Adipocyte (in vitro differentiated cells): Measurements from ENCODE around the gene FILIP1L.

ENCODE experiments used
- DNase-seq: peaks from one replicate; pipeline ENCODE4 v3.0.0-alpha.2; 2015; ENCODE audit warnings: low read depth
- H3K27me3 ChIP-seq: replicated peaks from 2 replicates; pipeline ENCODE4 v1.7.0; 2013; ENCODE audit warnings: mild to moderate bottlenecking, low read length, moderate library complexity; ENCODE audit not compliant: control insufficient read depth, insufficient read depth
- H3K36me3 ChIP-seq: 2 replicates; pipeline ENCODE4 v1.7.0; 2013; ENCODE audit warnings: low read length, mild to moderate bottlenecking, moderate library complexity; ENCODE audit not compliant: control insufficient read depth, insufficient read depth, severe bottlenecking
- H3K4me1 ChIP-seq: 2 replicates; pipeline ENCODE4 v1.7.0; 2013; ENCODE audit warnings: mild to moderate bottlenecking, low read length, moderate library complexity; ENCODE audit not compliant: control insufficient read depth, insufficient read depth
- H3K4me3 ChIP-seq: 2 replicates; pipeline ENCODE4 v1.7.0; 2013; ENCODE audit warnings: mild to moderate bottlenecking, low read length, moderate library complexity
- H3K9ac ChIP-seq: 2 replicates; pipeline ENCODE4 v1.7.0; 2013; ENCODE audit warnings: mild to moderate bottlenecking, low read length, moderate library complexity
- H3K9me3 ChIP-seq: 2 replicates; pipeline ENCODE4 v1.7.0; 2013; ENCODE audit warnings: mild to moderate bottlenecking, low read length, moderate library complexity; ENCODE audit not compliant: control insufficient read depth

The FILIP1L gene

GRCh38 chr3:99938270-99938911, 175.9 kb downstream of the FILIP1L start:
- H3K36me3 ChIP-seq, result no peaks in the 10 kb centered on the region
- H3K9me3 ChIP-seq, result no peaks in the 10 kb centered on the region
- H3K27me3 ChIP-seq, result no peaks in the 10 kb centered on the region
- no peak overlapping the region for H3K9ac ChIP-seq
- peaks cover 31% of the 10 kb centered on the region for H3K4me1 ChIP-seq
- H3K4me3 ChIP-seq, result peak overlapping the region; percentile 30
- no peak for DNase-seq

- DNase-seq, result no peak
- Histone ChIP-seq H3K4me1 (peaks cover 36% of the 10 kb centered on the region), H3K9ac (no peak overlapping the region), H3K9me3 (no peaks in the 10 kb centered on the region), H3K27me3 (no peaks in the 10 kb centered on the region), H3K4me3 (no peak overlapping the region), H3K36me3 (no peaks in the 10 kb centered on the region)
These were observed 179.1 kb downstream of the FILIP1L start for GRCh38 chr3:99934975-99935797.

- Histone ChIP-seq H3K4me3 (no peak overlapping the region), H3K4me1 (peaks cover 41% of the 10 kb centered on the region), H3K9ac (no peak overlapping the region), H3K36me3 (no peaks in the 10 kb centered on the region), H3K9me3 (no peaks in the 10 kb centered on the region), H3K27me3 (no peaks in the 10 kb centered on the region)
- DNase-seq, result no peak
These were observed 180.1 kb downstream of the FILIP1L start for GRCh38 chr3:99933971-99934750.

GRCh38 chr3:99931059-99931458, 183.2 kb downstream of the FILIP1L start:
- peaks cover 41% of the 10 kb centered on the region for H3K4me1 ChIP-seq
- no peaks in the 10 kb centered on the region for H3K27me3 ChIP-seq
- H3K9ac ChIP-seq, result no peak overlapping the region
- no peak for DNase-seq
- H3K9me3 ChIP-seq, result no peaks in the 10 kb centered on the region
- no peak overlapping the region for H3K4me3 ChIP-seq
- H3K36me3 ChIP-seq, result no peaks in the 10 kb centered on the region

- Histone ChIP-seq H3K4me3 (peak overlapping the region; percentile 51), H3K4me1 (peaks cover 31% of the 10 kb centered on the region), H3K9ac (no peak overlapping the region), H3K27me3 (no peaks in the 10 kb centered on the region), H3K36me3 (no peaks in the 10 kb centered on the region), H3K9me3 (no peaks in the 10 kb centered on the region)
- peak; percentile 41 for DNase-seq
These were observed 184.6 kb downstream of the FILIP1L start for GRCh38 chr3:99929745-99930139.

- no peaks in the 10 kb centered on the region for H3K36me3 ChIP-seq
- no peaks in the 10 kb centered on the region for H3K9me3 ChIP-seq
- no peak for DNase-seq
- peak overlapping the region; percentile 51 for H3K4me3 ChIP-seq
- peaks cover 30% of the 10 kb centered on the region for H3K4me1 ChIP-seq
- no peaks in the 10 kb centered on the region for H3K27me3 ChIP-seq
- H3K9ac ChIP-seq, result no peak overlapping the region
These were observed 185.2 kb downstream of the FILIP1L start for GRCh38 chr3:99928771-99929744.

GRCh38 chr3:99927671-99928457, 186.4 kb downstream of the FILIP1L start:
- Histone ChIP-seq H3K9ac (no peak overlapping the region), H3K27me3 (no peaks in the 10 kb centered on the region), H3K36me3 (no peaks in the 10 kb centered on the region), H3K4me3 (peak overlapping the region; percentile 24), H3K4me1 (peaks cover 35% of the 10 kb centered on the region), H3K9me3 (no peaks in the 10 kb centered on the region)
- no peak for DNase-seq

GRCh38 chr3:99925584-99926230, 188.6 kb downstream of the FILIP1L start:
- Histone ChIP-seq H3K4me1 (peaks cover 55% of the 10 kb centered on the region), H3K36me3 (no peaks in the 10 kb centered on the region), H3K9ac (no peak overlapping the region), H3K9me3 (no peaks in the 10 kb centered on the region), H3K4me3 (no peak overlapping the region), H3K27me3 (no peaks in the 10 kb centered on the region)
- DNase-seq, result peak; percentile 49

- Histone ChIP-seq H3K9ac (no peak overlapping the region), H3K36me3 (no peaks in the 10 kb centered on the region), H3K9me3 (no peaks in the 10 kb centered on the region), H3K4me1 (peaks cover 56% of the 10 kb centered on the region), H3K4me3 (no peak overlapping the region), H3K27me3 (no peaks in the 10 kb centered on the region)
- no peak for DNase-seq
These were observed 190.4 kb downstream of the FILIP1L start for GRCh38 chr3:99923873-99924272.

GRCh38 chr3:99921986-99922385, 192.3 kb downstream of the FILIP1L start:
- Histone ChIP-seq H3K4me1 (peaks cover 49% of the 10 kb centered on the region), H3K27me3 (no peaks in the 10 kb centered on the region), H3K9me3 (no peaks in the 10 kb centered on the region), H3K4me3 (no peak overlapping the region), H3K36me3 (no peaks in the 10 kb centered on the region), H3K9ac (no peak overlapping the region)
- DNase-seq, result no peak
